COLO668 (cell line): ENCODE results near the gene ATG9A.

Experiments
- DNase-seq: peaks from one replicate; lab custom pipeline; 2025; ENCODE audit not compliant: unreplicated experiment; lab: John Stamatoyannopoulos, UW

ATG9A gene

GRCh38 chr2:219223831-219224610 is 5.4 kb downstream of the ATG9A start:
- DNase-seq = no peak

- DNase-seq = no peak
Observed at GRCh38 chr2:219221957-219222518, 7.4 kb downstream of the ATG9A start.

- no peak for DNase-seq
Observed at GRCh38 chr2:219220652-219221402, 8.6 kb downstream of the ATG9A start.

- DNase-seq = no peak
Observed at GRCh38 chr2:219219784-219220532, 9.5 kb downstream of the ATG9A start.

GRCh38 chr2:219218732-219219701 is 10.4 kb downstream of the ATG9A start, which contains the start of gene ABCB6:
Gene ABCB6, minus strand, starts transcription at chr2:219218958. Its CDS starts 285 bp downstream, at chr2:219218673.
- DNase-seq = peak; percentile 94

- peak; percentile 74 for DNase-seq
Observed at GRCh38 chr2:219218217-219218731, 11.2 kb downstream of the ATG9A start.

GRCh38 chr2:219216535-219216915 is 12.9 kb downstream of the ATG9A start:
- no peak for DNase-seq

GRCh38 chr2:219215871-219216534 is 13.4 kb downstream of the ATG9A start:
- no peak for DNase-seq

GRCh38 chr2:219214786-219215185 is 14.7 kb downstream of the ATG9A start:
- no peak for DNase-seq

- no peak for DNase-seq
Observed at GRCh38 chr2:219214141-219214540, 15.3 kb downstream of the ATG9A start.

GRCh38 chr2:219213486-219214071 is 15.9 kb downstream of the ATG9A start:
- DNase-seq = no peak

GRCh38 chr2:219213026-219213415 is 16.4 kb downstream of the ATG9A start:
- no peak for DNase-seq

- no peak for DNase-seq
Observed at GRCh38 chr2:219210886-219211362, 18.5 kb downstream of the ATG9A start.

- DNase-seq = no peak
Observed at GRCh38 chr2:219210196-219210885, 19.1 kb downstream of the ATG9A start.

- no peak for DNase-seq
Observed at GRCh38 chr2:219209236-219210195, 19.9 kb downstream of the ATG9A start.

GRCh38 chr2:219207884-219208740 is 21.3 kb downstream of the ATG9A start:
- no peak for DNase-seq
